ENCODE results near the gene SUPT20HL1. TPM values are rescaled to one million over a fixed set of nuclear protein-coding genes. Genes with fewer than 3 reads are reported as not detected.
"Not testable (repeated sequence)": the region's sequence is repeated elsewhere in the genome, so short reads cannot be mapped to it uniquely, and the experiment has no call there.

SUPT20HL1 gene
- total RNA-seq, 2 experiments from 2014 or later: not detected

DNA sequence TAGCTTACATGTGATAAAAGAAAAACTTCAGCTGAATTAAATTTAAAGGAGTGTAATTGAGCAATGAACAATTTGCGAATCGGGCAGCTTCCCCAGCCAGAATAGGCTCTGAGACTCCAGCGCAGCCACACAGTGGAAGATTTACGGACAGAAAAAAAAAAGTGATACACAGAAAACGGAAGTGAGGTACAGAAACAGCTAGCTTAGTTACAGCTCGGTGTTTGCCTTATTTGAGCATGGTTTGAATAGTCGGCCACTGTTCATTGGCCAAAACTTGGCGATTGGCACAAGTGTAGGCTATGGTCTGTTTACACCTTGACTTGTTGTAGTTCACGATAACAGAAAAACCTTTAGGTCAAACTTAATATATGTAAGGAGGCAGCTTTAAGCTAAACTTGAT is 16.7 kb upstream of the SUPT20HL1 start:
- POLR2A ChIA-PET: no interaction called here
- TF ChIP-seq, protein P1, sequence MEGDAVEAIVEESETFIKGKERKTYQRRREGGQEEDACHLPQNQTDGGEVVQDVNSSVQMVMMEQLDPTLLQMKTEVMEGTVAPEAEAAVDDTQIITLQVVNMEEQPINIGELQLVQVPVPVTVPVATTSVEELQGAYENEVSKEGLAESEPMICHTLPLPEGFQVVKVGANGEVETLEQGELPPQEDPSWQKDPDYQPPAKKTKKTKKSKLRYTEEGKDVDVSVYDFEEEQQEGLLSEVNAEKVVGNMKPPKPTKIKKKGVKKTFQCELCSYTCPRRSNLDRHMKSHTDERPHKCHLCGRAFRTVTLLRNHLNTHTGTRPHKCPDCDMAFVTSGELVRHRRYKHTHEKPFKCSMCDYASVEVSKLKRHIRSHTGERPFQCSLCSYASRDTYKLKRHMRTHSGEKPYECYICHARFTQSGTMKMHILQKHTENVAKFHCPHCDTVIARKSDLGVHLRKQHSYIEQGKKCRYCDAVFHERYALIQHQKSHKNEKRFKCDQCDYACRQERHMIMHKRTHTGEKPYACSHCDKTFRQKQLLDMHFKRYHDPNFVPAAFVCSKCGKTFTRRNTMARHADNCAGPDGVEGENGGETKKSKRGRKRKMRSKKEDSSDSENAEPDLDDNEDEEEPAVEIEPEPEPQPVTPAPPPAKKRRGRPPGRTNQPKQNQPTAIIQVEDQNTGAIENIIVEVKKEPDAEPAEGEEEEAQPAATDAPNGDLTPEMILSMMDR (IDR thresholded peaks at IDR 0.05): no peak
- peak; percentile 82 for ATAC-seq
- intact Hi-C loops (cut with micrococcal nuclease): no loop called here
- H3K27ac Mint-ChIP-seq: no peak overlapping the region
- H3K4me3 Mint-ChIP-seq: peak overlapping the region; percentile 27
- CTCF ChIA-PET: interaction anchor here (1.4 to 2.0 kb wide), 2 partner anchors 28 to 37 kb away, joined by 5 to 8 read pairs; no protein-coding TSS in a partner anchor
- H3K36me3 Mint-ChIP-seq (ENCODE audit: low read depth): no peaks in the 10 kb centered on the region
- peaks cover 6% of the 10 kb centered on the region for H3K4me1 Mint-ChIP-seq (ENCODE audit: low read depth)
- H3K27me3 Mint-ChIP-seq: peaks cover 2% of the 10 kb centered on the region
- peak; percentile 12 for DNase-seq
- H3K9me3 Mint-ChIP-seq: no peaks in the 10 kb centered on the region

GRCh38 chrX:24347881-24348280 is 12.6 kb upstream of the SUPT20HL1 start:
- ChIA-PET CTCF (interaction anchor here (0.6 to 1.7 kb wide), 3 partner anchors 22 to 891 kb away, joined by 3 to 4 read pairs (median 3); no protein-coding TSS in a partner anchor), POLR2A (no interaction called here)
- intact Hi-C loops (cut with micrococcal nuclease): no loop called here
- peaks cover 3% of the 10 kb centered on the region for H3K4me1 Mint-ChIP-seq (ENCODE audit: low read depth)
- no peak for ATAC-seq
- no peaks in the 10 kb centered on the region for H3K36me3 Mint-ChIP-seq (ENCODE audit: low read depth)
- TF ChIP-seq, protein P1 (IDR thresholded peaks at IDR 0.05): no peak
- no peaks in the 10 kb centered on the region for H3K27me3 Mint-ChIP-seq
- H3K9me3 Mint-ChIP-seq: no peaks in the 10 kb centered on the region
- H3K27ac Mint-ChIP-seq: no peak overlapping the region
- no peak overlapping the region for H3K4me3 Mint-ChIP-seq
- DNase-seq: no peak

DNA sequence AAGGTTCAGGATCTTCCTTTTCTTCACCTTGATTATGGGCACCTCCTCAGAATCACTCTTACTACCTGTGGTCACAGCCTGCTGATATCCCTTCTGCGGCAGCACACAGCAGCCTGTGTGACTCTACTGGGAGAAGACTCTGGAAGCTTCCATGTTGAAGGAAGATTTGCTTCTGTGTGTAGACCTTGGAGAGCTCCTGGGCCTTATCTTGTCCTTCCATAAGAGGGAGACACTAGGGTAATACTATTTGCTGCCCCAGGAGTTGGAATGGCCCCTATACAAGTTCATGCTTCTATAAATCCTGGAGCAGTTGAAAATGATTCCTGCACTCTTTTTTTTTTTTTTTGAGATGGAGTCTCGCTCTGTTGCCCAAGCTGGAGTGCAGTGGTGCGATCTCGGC is 10.2 kb upstream of the SUPT20HL1 start:
- no peak overlapping the region for H3K4me3 Mint-ChIP-seq
- DNase-seq (no peak), ATAC-seq (no peak)
- no peak overlapping the region for H3K27ac Mint-ChIP-seq
- POLR2A ChIA-PET: no interaction called here
- no peaks in the 10 kb centered on the region for H3K9me3 Mint-ChIP-seq
- CTCF ChIA-PET: no interaction called here
- intact Hi-C loops (cut with micrococcal nuclease): no loop called here
- no peaks in the 10 kb centered on the region for H3K36me3 Mint-ChIP-seq (ENCODE audit: low read depth)
- TF ChIP-seq, protein P1 (IDR thresholded peaks at IDR 0.05): no peak
- H3K27me3 Mint-ChIP-seq: no peaks in the 10 kb centered on the region
- H3K4me1 Mint-ChIP-seq (ENCODE audit: low read depth): no peaks in the 10 kb centered on the region

DNA sequence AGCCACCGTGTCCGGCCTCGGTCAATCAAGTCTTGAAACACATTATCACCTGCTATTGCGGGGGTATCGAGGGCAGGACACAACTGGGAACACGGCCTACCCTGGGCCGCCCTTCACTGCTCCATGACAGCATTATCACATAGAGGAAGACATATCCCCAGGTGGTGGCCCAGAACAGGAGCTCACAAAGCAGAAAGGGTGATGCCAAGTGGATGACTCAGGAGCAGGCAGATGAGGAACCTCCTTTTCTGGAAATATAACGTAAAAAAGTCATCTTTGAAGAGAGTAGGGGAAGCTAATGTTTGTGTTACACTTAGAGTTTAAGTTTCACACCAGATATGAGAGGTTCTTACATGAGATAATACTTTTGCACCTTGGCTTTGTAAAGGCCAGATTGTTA is 5.3 kb upstream of the SUPT20HL1 start:
- Mint-ChIP-seq H3K27me3 (no peaks in the 10 kb centered on the region), H3K4me1 (ENCODE audit: low read depth) (no peaks in the 10 kb centered on the region), H3K36me3 (ENCODE audit: low read depth) (no peaks in the 10 kb centered on the region), H3K9me3 (no peaks in the 10 kb centered on the region), H3K4me3 (no peak overlapping the region), H3K27ac (no peak overlapping the region)
- intact Hi-C loops (cut with micrococcal nuclease): no loop called here
- TF ChIP-seq, protein P1 (IDR thresholded peaks at IDR 0.05): no peak
- ATAC-seq (no peak), DNase-seq (no peak)
- ChIA-PET POLR2A (no interaction called here), CTCF (interaction anchor here (0.8 to 2.1 kb wide), 2 partner anchors 16 to 144 kb away, joined by 3 to 7 read pairs; no protein-coding TSS in a partner anchor)

DNA sequence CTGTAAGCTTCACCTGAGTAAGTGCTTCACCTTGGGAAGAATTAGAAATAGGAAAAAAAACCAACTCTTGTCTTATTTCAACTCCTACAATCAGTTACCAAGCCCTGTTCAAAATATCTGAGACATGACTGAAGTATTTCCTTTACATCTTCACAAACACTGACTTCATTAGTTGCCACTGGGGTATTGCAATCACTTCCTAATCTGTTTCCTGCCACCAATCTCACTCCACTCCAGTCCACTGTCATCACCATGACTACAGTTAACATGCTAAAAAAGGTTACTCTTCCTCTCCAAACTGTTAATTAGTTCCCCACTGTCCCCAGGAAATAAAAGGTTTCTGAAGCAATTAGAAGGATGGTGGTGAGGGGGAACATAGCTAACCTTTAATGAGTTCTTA is 3.3 kb upstream of the SUPT20HL1 start:
- Mint-ChIP-seq H3K9me3 (no peaks in the 10 kb centered on the region), H3K4me1 (ENCODE audit: low read depth) (no peaks in the 10 kb centered on the region), H3K27ac (no peak overlapping the region), H3K36me3 (ENCODE audit: low read depth) (no peaks in the 10 kb centered on the region), H3K27me3 (no peaks in the 10 kb centered on the region), H3K4me3 (no peak overlapping the region)
- intact Hi-C loops (cut with micrococcal nuclease): no loop called here
- DNase-seq (no peak), ATAC-seq (no peak)
- ChIA-PET CTCF (interaction anchor here (0.7 to 2.8 kb wide), 2 partner anchors 14 to 29 kb away, joined by 3 to 17 read pairs; no protein-coding TSS in a partner anchor), POLR2A (no interaction called here)
- TF ChIP-seq, protein P1 (IDR thresholded peaks at IDR 0.05): no peak

DNA sequence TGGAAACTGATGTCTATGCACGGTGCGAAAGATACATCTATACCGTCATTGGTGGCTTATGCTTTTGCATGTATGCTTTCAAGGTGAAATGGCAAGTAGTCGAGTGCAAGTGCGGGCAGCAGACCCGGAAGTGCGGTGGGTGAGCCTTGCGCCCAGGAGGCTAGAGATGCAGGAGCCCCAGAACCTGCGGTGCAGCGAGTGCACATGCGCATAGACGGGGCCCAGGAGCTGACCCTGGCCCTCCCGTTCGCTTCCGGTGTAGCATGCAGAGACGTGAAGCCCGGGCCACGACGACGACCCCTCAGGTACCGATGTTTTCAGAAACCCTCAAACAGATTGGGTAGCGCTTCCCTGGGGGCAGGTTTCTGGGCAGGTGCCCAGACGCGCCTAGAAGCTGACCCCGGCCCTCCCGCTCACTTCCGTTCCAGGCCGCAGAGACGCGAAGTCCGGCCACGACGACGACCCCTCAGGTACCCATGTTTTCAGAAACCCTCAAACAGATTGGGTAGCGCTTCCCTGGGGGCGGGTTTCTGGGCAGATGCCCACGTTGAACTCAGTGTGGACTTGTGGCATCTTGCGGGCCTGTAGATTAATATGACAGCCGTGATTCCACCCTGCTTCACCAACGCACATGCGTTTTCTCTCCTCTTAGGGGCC is 1.8 kb downstream of the SUPT20HL1 start:
- H3K4me3 Mint-ChIP-seq; H3K36me3 Mint-ChIP-seq (ENCODE audit: low read depth); CTCF ChIA-PET; H3K9me3 Mint-ChIP-seq; H3K27me3 Mint-ChIP-seq; H3K4me1 Mint-ChIP-seq (ENCODE audit: low read depth); DNase-seq; POLR2A ChIA-PET; ATAC-seq; intact Hi-C loops (cut with micrococcal nuclease); H3K27ac Mint-ChIP-seq: not testable (repeated sequence)

- H3K27me3 Mint-ChIP-seq; POLR2A ChIA-PET; ATAC-seq; H3K4me3 Mint-ChIP-seq; intact Hi-C loops (cut with micrococcal nuclease); H3K36me3 Mint-ChIP-seq (ENCODE audit: low read depth); CTCF ChIA-PET; H3K4me1 Mint-ChIP-seq (ENCODE audit: low read depth); H3K27ac Mint-ChIP-seq; DNase-seq; H3K9me3 Mint-ChIP-seq: not testable (repeated sequence)
These were observed 3.2 kb downstream of the SUPT20HL1 start for GRCh38 chrX:24363432-24364181.
